GM12874 (cell line): ENCODE data around the gene FKTN.

Source experiments
- CTCF ChIP-seq: IDR thresholded peaks from 2 replicates; pipeline ENCODE4 v1.5.1; 2011; ENCODE audit warnings: low read depth, mild to moderate bottlenecking, control low read depth, low read length, moderate library complexity; ENCODE audit not compliant: insufficient read depth

FKTN gene

DNA sequence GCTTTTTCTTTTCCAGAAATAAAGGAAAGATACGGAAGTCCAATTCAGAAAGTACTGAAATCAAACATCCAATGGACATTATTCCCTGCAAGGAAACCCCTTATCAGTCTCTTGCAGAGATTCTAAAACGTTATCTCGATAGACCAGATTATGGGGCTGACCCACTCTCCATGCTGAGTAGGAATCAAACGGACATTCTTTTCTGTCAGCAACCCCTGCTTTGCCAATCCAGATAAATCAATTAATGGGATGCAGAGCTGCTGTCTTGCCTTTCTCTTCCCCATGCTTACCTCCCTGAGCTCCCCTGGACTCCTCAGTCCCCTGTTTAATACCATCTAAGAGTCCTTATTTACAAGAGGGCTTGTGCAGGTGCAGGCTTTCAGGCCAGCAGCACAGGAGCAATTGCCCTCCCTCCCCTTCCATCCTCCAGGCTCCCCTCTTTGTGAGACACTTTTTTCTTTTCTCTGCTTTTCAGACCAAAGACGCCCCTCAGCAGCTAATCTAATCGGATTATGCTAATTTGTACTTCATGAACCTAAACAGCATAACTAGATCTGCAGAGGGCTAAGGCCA is 118.5 kb downstream of the FKTN start:
- no peak for TF ChIP-seq CTCF

DNA sequence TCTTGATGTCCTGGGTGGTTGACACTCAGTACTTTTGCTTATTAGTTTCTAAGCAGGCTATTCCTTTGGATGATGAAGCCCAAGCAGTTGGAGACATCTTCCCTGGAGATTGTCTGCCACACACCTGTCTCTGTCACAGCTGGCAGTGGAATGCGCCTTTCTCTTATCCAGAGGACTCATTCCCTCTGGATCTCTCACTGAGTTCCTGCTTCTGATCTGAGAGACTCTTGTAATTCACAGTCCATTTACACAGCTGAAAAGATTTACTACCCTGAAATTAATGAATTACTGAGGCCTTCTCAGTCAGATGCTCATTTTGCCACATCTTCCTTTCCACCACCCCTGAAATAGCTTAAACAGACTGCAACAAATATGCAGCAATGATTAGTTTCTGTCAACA is 120.2 kb downstream of the FKTN start:
- no peak for TF ChIP-seq CTCF

DNA sequence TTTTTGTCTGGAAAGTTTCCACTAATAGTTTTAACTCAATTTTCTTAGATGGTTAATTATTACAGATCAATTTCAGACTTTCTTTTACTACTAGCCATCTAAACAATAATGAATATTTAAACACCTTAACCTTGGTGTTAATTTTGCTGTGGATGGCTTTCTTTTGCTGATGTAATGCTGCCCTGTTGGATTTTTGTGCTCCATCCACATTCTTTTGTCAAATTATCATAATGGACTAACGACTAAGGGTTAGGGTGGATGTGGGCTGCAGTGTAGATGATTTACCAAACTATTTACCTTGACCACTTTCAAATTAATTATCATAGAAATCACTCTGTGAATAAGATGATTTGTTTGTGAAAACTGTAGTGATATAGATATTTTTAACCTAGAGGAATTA is 120.8 kb downstream of the FKTN start:
- no peak for TF ChIP-seq CTCF

GRCh38 chr9:105679257-105680022 is 121.5 kb downstream of the FKTN start:
- TF ChIP-seq CTCF = no peak

GRCh38 chr9:105681313-105681712 is 123.4 kb downstream of the FKTN start:
- no peak for TF ChIP-seq CTCF

DNA sequence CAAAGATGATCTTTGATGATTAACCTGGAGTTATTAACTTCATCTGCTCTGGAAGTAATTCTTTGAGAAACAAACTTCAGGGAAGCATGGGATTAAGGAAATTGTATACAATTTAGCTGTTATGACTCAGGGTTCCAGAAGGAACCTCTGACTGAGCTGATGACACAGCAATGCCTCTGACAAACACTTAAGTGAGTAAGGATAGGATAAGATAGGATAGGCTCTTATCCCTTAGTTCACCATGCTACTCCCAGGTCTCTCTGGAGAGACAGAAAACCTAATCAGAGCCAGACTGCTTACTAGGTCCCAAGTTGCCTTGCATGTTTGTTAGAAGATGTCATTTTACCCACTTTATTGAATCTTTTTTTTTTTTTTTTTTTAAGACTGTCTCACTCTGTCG is 123.8 kb downstream of the FKTN start:
- no peak for TF ChIP-seq CTCF

GRCh38 chr9:105683688-105684275 is 125.9 kb downstream of the FKTN start:
- no peak for TF ChIP-seq CTCF
